Psoas muscle (tissue), 8 donors: ENCODE data around the gene L3MBTL1. TPM values are rescaled to one million over a fixed set of nuclear protein-coding genes. Genes with fewer than 3 reads are reported as not detected.

Source experiments
- ATAC-seq, 4 donors: fragments of 200-7000 bp; cut with Tn5 transposase; one replicate each; pipeline ENCODE4 v1.9.1; 2020; ENCODE audit warnings: moderate library complexity in 3 of 4, mild to moderate bottlenecking in 2 of 4
- DNase-seq, 2 donors: peaks; one replicate each; pipeline ENCODE4 v3.0.0-alpha.2; 2020
- H3K27ac ChIP-seq: fragments of 200-600 bp; one replicate; pipeline ENCODE4 v1.8.0; 2022
- H3K27me3 ChIP-seq, 3 donors: fragments of 200-600 bp in 1 of 3; one replicate each; pipeline versions ENCODE4 v1.6.1 to v1.8.0; 2013 to 2022; ENCODE audit warnings: low read length in 2 of 3, mild to moderate bottlenecking in 2 of 3, moderate library complexity in 1 of 3; ENCODE audit not compliant: insufficient read depth in 3 of 3
- H3K36me3 ChIP-seq, 2 donors: fragments of 200-600 bp in 1 of 2; one replicate each; pipeline versions ENCODE4 v1.6.1 to v1.8.0; 2013 to 2022; ENCODE audit warnings: low read depth in 1 of 2, mild to moderate bottlenecking in 1 of 2, moderate library complexity in 1 of 2; ENCODE audit not compliant: insufficient read depth in 1 of 2
- H3K4me1 ChIP-seq: fragments of 200-600 bp; one replicate; pipeline ENCODE4 v1.8.0; 2022
- H3K4me3 ChIP-seq: fragments of 200-600 bp; one replicate; pipeline ENCODE4 v1.8.0; 2022; ENCODE audit warnings: mild to moderate bottlenecking
- H3K9me3 ChIP-seq: fragments of 200-600 bp; one replicate; pipeline ENCODE4 v1.8.0; 2022
- WGBS, 3 donors: extraction: QIAGEN DNeasy Blood & Tissue Kit; methylation state at CpG; one replicate each; pipeline versions ENCODE4 v1.1.6 to v1.1.7; 2013; 5-methylcytosine and 5-hydroxymethylcytosine counted together
- intact Hi-C, 2 donors: fragments of 100-400 bp; cut with DNase I; formaldehyde crosslinking; loops; one replicate each; pipeline versions ENCODE4 v1.11.0 to v1.14.2; 2022
- polyA plus RNA-seq, 3 donors: library from polyadenylated mRNA; stranded (reverse); fragments of 200-250 nt; gene quantifications; one replicate each; pipeline ENCODE4 v1.2.3, GENCODE V29; 2013
- total RNA-seq, 4 donors: library from RNA; stranded (reverse); fragmentation: NEBNext Ultra II Directional in 2 of 4; extraction: Animal tissue kit (Norgen Biotek cat#: 25700) in 2 of 4; gene quantifications; one replicate each; pipeline versions ENCODE4 v1.2.1 to v1.2.4, GENCODE V29; 2021 to 2023
- TF ChIP-seq, protein P1 (sequence below): fragments of 200-600 bp; IDR thresholded peaks from one replicate; pipeline ENCODE4 v1.8.0; 2022; ENCODE audit warnings: antibody characterized with exemption
- donor health status: healthy with polysubstance abuse.
- donor health status: DM: no; HTN: no; CAD: no; lungs with moderate emphysema.
- donor health status: Bipolar disorder and iron deficiency.
- donor health status: healthy.
- donor health status: DM: yes; HTN: yes; CAD: no.
- donor health status: DM: no; HTN: no; CAD: no.
- donor health status: DM: no; HTN: no; CAD: no.
- donor health status: DM: yes; HTN: yes; CAD: no.

Gene L3MBTL1
- total and polyA plus RNA-seq, 7 donors, result 0.82 to 4.3 (median 3.2) TPM

DNA sequence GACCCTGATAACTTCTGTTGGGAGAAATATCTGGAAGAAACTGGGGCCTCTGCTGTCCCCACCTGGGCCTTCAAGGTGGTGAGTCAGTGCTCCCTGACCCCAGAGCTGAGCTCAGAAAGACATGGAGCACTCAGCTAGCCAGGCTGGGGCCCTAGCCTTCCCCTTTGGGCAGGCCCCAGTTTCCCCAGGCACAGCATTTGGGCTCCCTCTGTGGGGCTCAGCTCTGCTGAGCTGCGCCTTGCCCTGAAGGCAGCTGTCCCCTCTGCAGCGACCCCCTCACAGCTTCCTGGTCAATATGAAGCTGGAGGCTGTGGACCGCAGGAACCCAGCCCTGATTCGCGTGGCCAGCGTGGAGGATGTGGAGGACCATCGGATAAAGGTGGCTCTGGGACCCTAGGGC is 26.5 kb downstream of the L3MBTL1 start:
- peaks cover 0 to 29% of the 10 kb centered on the region in 2 donors for H3K36me3 ChIP-seq
- intact Hi-C loops, result no loop called here
- no peak overlapping the region for H3K4me3 ChIP-seq
- ATAC-seq (no peak), DNase-seq (no peak)
- no peaks in the 10 kb centered on the region for H3K4me1 ChIP-seq
- TF ChIP-seq, protein P1, sequence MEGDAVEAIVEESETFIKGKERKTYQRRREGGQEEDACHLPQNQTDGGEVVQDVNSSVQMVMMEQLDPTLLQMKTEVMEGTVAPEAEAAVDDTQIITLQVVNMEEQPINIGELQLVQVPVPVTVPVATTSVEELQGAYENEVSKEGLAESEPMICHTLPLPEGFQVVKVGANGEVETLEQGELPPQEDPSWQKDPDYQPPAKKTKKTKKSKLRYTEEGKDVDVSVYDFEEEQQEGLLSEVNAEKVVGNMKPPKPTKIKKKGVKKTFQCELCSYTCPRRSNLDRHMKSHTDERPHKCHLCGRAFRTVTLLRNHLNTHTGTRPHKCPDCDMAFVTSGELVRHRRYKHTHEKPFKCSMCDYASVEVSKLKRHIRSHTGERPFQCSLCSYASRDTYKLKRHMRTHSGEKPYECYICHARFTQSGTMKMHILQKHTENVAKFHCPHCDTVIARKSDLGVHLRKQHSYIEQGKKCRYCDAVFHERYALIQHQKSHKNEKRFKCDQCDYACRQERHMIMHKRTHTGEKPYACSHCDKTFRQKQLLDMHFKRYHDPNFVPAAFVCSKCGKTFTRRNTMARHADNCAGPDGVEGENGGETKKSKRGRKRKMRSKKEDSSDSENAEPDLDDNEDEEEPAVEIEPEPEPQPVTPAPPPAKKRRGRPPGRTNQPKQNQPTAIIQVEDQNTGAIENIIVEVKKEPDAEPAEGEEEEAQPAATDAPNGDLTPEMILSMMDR, result no peak
- no peaks in the 10 kb centered on the region for H3K9me3 ChIP-seq
- no peak overlapping the region for H3K27ac ChIP-seq
- H3K27me3 ChIP-seq, result no peaks in the 10 kb centered on the region
- 95 to 96% (median 95%) methylated on average over 7 of the region's 7 CpGs for WGBS, 3 donors

DNA sequence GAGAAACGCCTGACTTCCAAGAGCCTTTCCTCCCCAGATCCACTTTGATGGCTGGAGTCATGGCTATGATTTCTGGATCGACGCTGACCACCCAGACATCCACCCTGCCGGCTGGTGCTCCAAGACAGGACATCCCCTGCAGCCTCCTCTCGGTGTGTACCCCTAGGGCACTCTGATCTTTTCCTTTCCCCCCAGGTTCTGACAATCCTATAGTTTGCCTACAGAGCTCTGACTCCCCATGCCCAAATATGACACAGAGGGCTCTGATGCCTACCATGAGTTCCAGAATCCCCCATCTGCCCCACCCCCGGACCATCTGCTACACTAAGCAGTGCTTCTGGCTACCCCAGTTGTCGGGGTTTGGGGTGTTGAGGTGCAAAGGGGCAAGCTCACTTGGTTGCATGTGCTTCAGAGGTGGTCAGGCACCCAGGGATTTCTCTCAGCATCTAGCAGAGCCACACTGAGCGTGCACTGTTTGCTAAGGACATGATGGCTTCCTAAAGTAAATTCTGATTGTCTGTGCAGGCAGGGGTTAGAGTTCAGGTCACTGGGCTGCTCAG is 27.4 kb downstream of the L3MBTL1 start:
- no peaks in the 10 kb centered on the region for H3K4me1 ChIP-seq
- peaks cover 0 to 36% of the 10 kb centered on the region in 2 donors for H3K36me3 ChIP-seq
- intact Hi-C loops, result loop anchor here in 1 of 2 donors (5.0 kb wide), 1 partner anchor 547 kb away; no protein-coding TSS in a partner anchor
- no peak overlapping the region for H3K27ac ChIP-seq
- DNase-seq (no peak), ATAC-seq (no peak)
- H3K9me3 ChIP-seq, result no peaks in the 10 kb centered on the region
- H3K4me3 ChIP-seq, result no peak overlapping the region
- WGBS, 3 donors, result 88 to 93% (median 92%) methylated on average over 8 of the region's 8 CpGs
- no peaks in the 10 kb centered on the region for H3K27me3 ChIP-seq
- TF ChIP-seq, protein P1, result no peak

DNA sequence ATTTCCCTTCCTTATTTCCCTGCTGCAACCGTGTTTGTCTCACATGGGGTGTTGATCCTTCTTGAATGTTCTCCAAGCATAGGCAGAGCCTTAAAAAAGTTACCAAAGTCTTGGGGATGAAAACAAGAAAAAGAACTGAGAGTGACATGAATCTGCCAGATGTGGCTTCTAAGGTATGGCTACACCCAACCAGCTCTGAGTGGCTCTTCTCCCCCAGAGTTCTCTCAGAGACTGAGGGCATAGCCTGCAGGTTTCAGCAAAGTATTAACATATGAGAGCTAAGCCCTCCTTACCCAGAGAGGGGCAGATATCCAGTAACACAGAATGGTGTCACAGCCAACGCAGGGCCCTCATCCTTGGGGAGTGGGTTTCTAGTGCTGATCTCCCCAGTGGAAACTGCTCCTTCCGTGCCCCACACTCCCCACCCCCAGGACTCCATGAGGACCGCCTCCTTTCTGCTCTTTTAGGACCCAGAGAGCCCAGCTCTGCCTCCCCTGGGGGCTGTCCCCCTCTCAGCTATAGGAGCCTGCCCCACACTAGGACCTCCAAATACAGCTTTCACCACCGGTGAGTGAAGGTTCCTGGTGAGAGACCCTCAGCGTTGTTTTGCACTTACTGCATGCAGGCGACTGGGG is 28.0 kb downstream of the L3MBTL1 start:
- Histone ChIP-seq H3K4me3 (no peak overlapping the region), H3K9me3 (no peaks in the 10 kb centered on the region), H3K4me1 (no peaks in the 10 kb centered on the region), H3K27me3 (no peaks in the 10 kb centered on the region), H3K36me3 (peaks cover 0 to 42% of the 10 kb centered on the region in 2 donors), H3K27ac (no peak overlapping the region)
- TF ChIP-seq, protein P1, result no peak
- WGBS, 3 donors, result 81 to 85% (median 84%) methylated on average over 7 of the region's 7 CpGs
- ATAC-seq (no peak), DNase-seq (no peak)
- intact Hi-C loops, result loop anchor here in 1 of 2 donors (5.0 kb wide), 1 partner anchor 547 kb away; no protein-coding TSS in a partner anchor

DNA sequence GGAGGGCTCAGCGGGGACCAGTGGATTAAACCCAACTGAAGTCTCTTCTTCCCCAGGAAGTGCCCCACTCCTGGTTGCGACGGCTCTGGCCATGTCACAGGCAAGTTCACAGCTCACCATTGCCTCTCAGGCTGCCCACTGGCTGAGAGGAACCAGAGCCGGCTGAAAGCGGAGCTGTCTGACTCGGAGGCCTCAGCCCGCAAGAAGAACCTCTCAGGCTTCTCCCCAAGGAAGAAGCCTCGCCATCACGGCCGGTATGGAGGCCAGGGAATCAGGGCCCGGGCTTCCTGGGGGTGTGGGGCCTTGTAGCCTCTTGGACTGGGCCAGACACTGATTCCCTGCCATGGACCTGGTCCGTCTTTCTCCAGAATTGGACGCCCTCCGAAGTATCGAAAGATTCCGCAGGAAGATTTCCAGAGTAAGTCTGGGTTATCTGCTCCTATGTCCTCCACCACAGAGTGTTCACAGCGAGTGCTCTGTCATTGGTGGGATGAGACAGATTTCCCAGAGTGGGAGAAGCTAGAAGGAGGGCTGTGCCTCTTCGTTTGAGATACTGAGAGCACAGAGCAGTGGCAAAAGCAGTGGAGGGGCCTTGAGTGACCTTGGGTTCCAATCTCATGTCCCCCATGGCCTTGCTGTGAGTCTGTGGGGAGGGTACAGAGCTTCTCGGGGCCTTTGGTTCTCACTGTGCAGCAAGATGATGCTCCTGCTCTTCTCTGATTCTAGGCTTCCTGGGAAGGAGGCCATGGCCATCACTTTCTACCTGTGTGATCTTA is 28.7 kb downstream of the L3MBTL1 start:
- H3K36me3 ChIP-seq, result peaks cover 0 to 50% of the 10 kb centered on the region in 2 donors
- 88 to 91% (median 90%) methylated on average over 17 to 19 of the region's 19 CpGs for WGBS, 3 donors
- intact Hi-C loops, result loop anchor here in 1 of 2 donors (5.0 kb wide), 1 partner anchor 546 kb away; no protein-coding TSS in a partner anchor

More for the DNA sequence above, 28.7 kb downstream of the L3MBTL1 start:
- no peak overlapping the region for H3K27ac ChIP-seq
- ATAC-seq, result no peak
- no peaks in the 10 kb centered on the region for H3K9me3 ChIP-seq
- TF ChIP-seq, protein P1, result no peak
- H3K4me1 ChIP-seq, result no peaks in the 10 kb centered on the region
- H3K4me3 ChIP-seq, result no peak overlapping the region
- H3K27me3 ChIP-seq, result no peaks in the 10 kb centered on the region
- no peak for DNase-seq
